HCT116 (cell line): ENCODE results near the gene KRTDAP. TPM values are rescaled to one million over a fixed set of nuclear protein-coding genes. Genes with fewer than 3 reads are reported as not detected.

Experiments
- ATAC-seq: fragments of 200-7000 bp; cut with Tn5 transposase; 2 replicates; pipeline ENCODE4 v1.9.1; 2020; ENCODE audit warnings: mild to moderate bottlenecking, moderate library complexity
- BruUV-seq: library from RNA; stranded (reverse); fragments of 400-500 nt; replicated peaks from 2 replicates; lab custom pipeline; 2021; lab: Mats Ljungman, UMichigan
- CTCF ChIA-PET: fragments of 300-600 bp; sonication (Branson Sonifier 250); formaldehyde crosslinking; loops from one replicate; lab custom pipeline; 2021; ENCODE audit warnings: antibody characterized with exemption; lab: Charles Lee
- POLR2A ChIA-PET: fragments of 300-600, 350-600 bp; sonication (Branson Sonifier 250); formaldehyde crosslinking; loops from one replicate; lab custom pipeline; 2021; ENCODE audit warnings: antibody characterized with exemption; lab: Charles Lee
- RAD21 ChIA-PET, 2 experiments: fragments of 300-600 bp; sonication (Branson Sonifier 250); formaldehyde crosslinking; loops; one replicate each; lab custom pipeline; 2023; ENCODE audit warnings: low total read pairs in 2 of 2; ENCODE audit not compliant: uncharacterized antibody in 2 of 2, unreplicated experiment in 2 of 2, low non-redundant PET in 1 of 2; lab: Charles Lee
- DNase-seq: peaks from one replicate; pipeline ENCODE4 v3.0.0-alpha.2; 2010; ENCODE audit warnings: low read depth, low spot score
- H2AFZ ChIP-seq: fragments of 200-600 bp; shearing (Covaris generic), sonication (generic); 2 replicates; pipeline ENCODE4 v1.6.1; 2017; ENCODE audit warnings: low read depth, mixed run types, mixed read lengths, antibody characterized with exemption, low read length; ENCODE audit not compliant: poor library complexity, severe bottlenecking
- H3K27ac ChIP-seq: 2 replicates; pipeline ENCODE4 v1.5.1; 2012; ENCODE audit warnings: low read depth, low read length
- H3K27me3 ChIP-seq: fragments of 200-600 bp; sonication (generic); 2 replicates; pipeline ENCODE4 v1.6.1; 2016; ENCODE audit warnings: mixed run types, low read length, mixed read lengths; ENCODE audit not compliant: insufficient read depth
- H3K36me3 ChIP-seq, 2 experiments: fragments of 200-500 bp in 1 of 2; fragments of 200-600 bp in 1 of 2; sonication (Bioruptor generic) in 1 of 2; sonication (generic) in 1 of 2; 2 replicates each; pipeline versions ENCODE4 v1.5.1 to v1.6.1; 2014 to 2016; ENCODE audit warnings: low read length in 2 of 2, inconsistent platforms in 1 of 2, mixed read lengths in 1 of 2, mixed run types in 1 of 2; ENCODE audit not compliant: insufficient read depth in 2 of 2, control insufficient read depth in 1 of 2
- H3K4me1 ChIP-seq, 2 experiments: fragments of 200-600 bp in 1 of 2; sonication (generic) in 1 of 2; 2 replicates each; pipeline versions ENCODE4 v1.5.1 to v1.6.1; 2012 to 2017; ENCODE audit warnings: low read length in 2 of 2, inconsistent platforms in 1 of 2, mild to moderate bottlenecking in 1 of 2, mixed read lengths in 1 of 2, mixed run types in 1 of 2, moderate library complexity in 1 of 2; ENCODE audit not compliant: insufficient read depth in 2 of 2, control insufficient read depth in 1 of 2
- H3K4me2 ChIP-seq: fragments of 200-600 bp; sonication (generic); 2 replicates; pipeline ENCODE4 v1.6.1; 2017; ENCODE audit warnings: mixed run types, low read length, mixed read lengths
- H3K4me3 ChIP-seq, 2 experiments: fragments of 200-600 bp in 1 of 2; sonication (generic) in 1 of 2; replicated peaks in 1 of 2; 2 replicates each; pipeline ENCODE4 v1.5.1; 2011 to 2016; ENCODE audit warnings: low read length in 2 of 2, control low read depth in 1 of 2, low read depth in 1 of 2, mild to moderate bottlenecking in 1 of 2, mixed read lengths in 1 of 2, mixed run types in 1 of 2
- H3K79me2 ChIP-seq: fragments of 200-600 bp; sonication (generic); 2 replicates; pipeline ENCODE4 v1.6.1; 2017; ENCODE audit warnings: mild to moderate bottlenecking, mixed run types, low read length, moderate library complexity, mixed read lengths; ENCODE audit not compliant: insufficient read depth
- H3K9ac ChIP-seq: fragments of 200-600 bp; sonication (generic); 2 replicates; pipeline ENCODE4 v1.6.1; 2016; ENCODE audit warnings: low read length, mixed read lengths
- H3K9me2 ChIP-seq: fragments of 200-600 bp; sonication (generic), shearing (Covaris generic); 2 replicates; pipeline ENCODE4 v1.6.1; 2017; ENCODE audit warnings: mixed run types, mild to moderate bottlenecking, moderate library complexity; ENCODE audit not compliant: insufficient read depth
- H3K9me3 ChIP-seq, 2 experiments: fragments of 200-500 bp in 1 of 2; fragments of 200-600 bp in 1 of 2; sonication (Bioruptor generic) in 1 of 2; sonication (generic) in 1 of 2; 2 replicates each; pipeline ENCODE4 v1.6.1; 2014 to 2017; ENCODE audit warnings: low read length in 2 of 2, mixed read lengths in 2 of 2, inconsistent platforms in 1 of 2, low read depth in 1 of 2, mild to moderate bottlenecking in 1 of 2, mixed run types in 1 of 2, moderate library complexity in 1 of 2; ENCODE audit not compliant: control insufficient read depth in 1 of 2, insufficient read depth in 1 of 2
- H4K20me1 ChIP-seq: fragments of 200-600 bp; sonication (generic), shearing (Covaris generic); 2 replicates; pipeline ENCODE4 v1.6.1; 2017; ENCODE audit warnings: mixed run types, mild to moderate bottlenecking, moderate library complexity; ENCODE audit not compliant: insufficient read depth
- ATF3 ChIP-seq: IDR thresholded peaks from 2 replicates; pipeline ENCODE4 v1.6.1; 2012
- CBX3 ChIP-seq: IDR thresholded peaks from 2 replicates; pipeline ENCODE4 v1.6.1; 2012; ENCODE audit warnings: low read depth
- CEBPB ChIP-seq: IDR thresholded peaks from 2 replicates; pipeline ENCODE4 v1.6.1; 2012; ENCODE audit warnings: low read depth
- CTCF ChIP-seq, 3 experiments: fragments of 200-600 bp in 1 of 3; sonication (generic) in 1 of 3; IDR thresholded peaks in 2 of 3; conservative IDR thresholded peaks in 1 of 3; 2 replicates each; pipeline ENCODE4 v1.5.1; 2012 to 2017; ENCODE audit warnings: low read depth in 2 of 3, low read length in 2 of 3, antibody characterized with exemption in 1 of 3, borderline replicate concordance in 1 of 3, control low read depth in 1 of 3, mild to moderate bottlenecking in 1 of 3, mixed read lengths in 1 of 3, mixed run types in 1 of 3, moderate library complexity in 1 of 3; ENCODE audit not compliant: insufficient read depth in 1 of 3
- ELF1 ChIP-seq: IDR thresholded peaks from 2 replicates; pipeline ENCODE4 v1.6.1; 2012; ENCODE audit warnings: low read depth, borderline replicate concordance
- EZH2 ChIP-seq: fragments of 200-600 bp; sonication (generic); IDR thresholded peaks from 2 replicates; pipeline ENCODE4 v1.6.1; 2017; ENCODE audit warnings: antibody characterized with exemption, mixed run types
- EZH2phosphoT487 ChIP-seq: fragments of 200-600 bp; IDR thresholded peaks from 2 replicates; pipeline ENCODE4 v1.6.1; 2018; ENCODE audit warnings: antibody characterized with exemption, borderline replicate concordance
- FOSL1 ChIP-seq: IDR thresholded peaks from 2 replicates; pipeline ENCODE4 v1.6.1; 2012; ENCODE audit warnings: low read depth
- POLR2AphosphoS5 ChIP-seq: IDR thresholded peaks from 2 replicates; pipeline ENCODE4 v1.6.1; 2011; ENCODE audit warnings: mild to moderate bottlenecking, low read depth, low read length, moderate library complexity
- REST ChIP-seq: IDR thresholded peaks from 2 replicates; pipeline ENCODE4 v1.6.1; 2012; ENCODE audit warnings: low read depth
- SIN3A ChIP-seq: IDR thresholded peaks from 2 replicates; pipeline ENCODE4 v1.6.1; 2012; ENCODE audit warnings: low read depth
- ZBTB33 ChIP-seq: IDR thresholded peaks from 2 replicates; pipeline ENCODE4 v1.6.1; 2011; ENCODE audit warnings: mild to moderate bottlenecking, low read length, moderate library complexity; ENCODE audit not compliant: insufficient replicate concordance; ENCODE audit errors: extremely low read depth
- ZFX ChIP-seq: fragments of 450-650 bp; IDR thresholded peaks from 2 replicates; pipeline ENCODE4 v1.6.1; 2017
- ZNF274 ChIP-seq: fragments of 200-500 bp; sonication (Bioruptor generic); IDR thresholded peaks from 2 replicates; pipeline ENCODE4 v1.6.1; 2014; ENCODE audit warnings: mild to moderate bottlenecking, low read depth, low read length, inconsistent platforms
- intact Hi-C: fragments of 100-400 bp; cut with micrococcal nuclease; formaldehyde crosslinking; loops from 2 replicates; pipeline ENCODE4 v1.10.0; 2022
- total RNA-seq: library from RNA; stranded (reverse); gene quantifications from one replicate; pipeline ENCODE4 v1.2.1, GENCODE V29; 2021; ENCODE audit not compliant: unreplicated experiment

The KRTDAP gene
- total RNA-seq, 1 experiment from 2014 or later: 0.74 TPM

GRCh38 chr19:35495107-35496064 lies 5.1 kb upstream of the KRTDAP start (continued):
- TF ChIP-seq REST: no peak
- no peak for TF ChIP-seq CEBPB
- no peak for TF ChIP-seq ZNF274

GRCh38 chr19:35493971-35494370 lies 3.7 kb upstream of the KRTDAP start:
- RAD21 ChIA-PET: no interaction called here
- peaks cover 4 to 11% of the 10 kb centered on the region in 2 experiments; a peak in 3 of 4 replicates for H3K4me1 ChIP-seq
- no peaks in the 10 kb centered on the region; the same call in 1 of the 2 replicates for H3K27me3 ChIP-seq
- CTCF ChIA-PET: no interaction called here
- no peaks in the 10 kb centered on the region for H4K20me1 ChIP-seq
- no peak for ATAC-seq
- intact Hi-C loops: no loop called here
- peaks cover 4 to 6% of the 10 kb centered on the region in 2 experiments; a peak in 1 of 4 replicates for H3K36me3 ChIP-seq
- DNase-seq: no peak
- H3K4me2 ChIP-seq: no peak overlapping the region
- H3K4me3 ChIP-seq: no peak overlapping the region
- POLR2A ChIA-PET: no interaction called here
- H3K79me2 ChIP-seq: no peaks in the 10 kb centered on the region
- H3K9me2 ChIP-seq: no peaks in the 10 kb centered on the region
- no peak overlapping the region for H3K27ac ChIP-seq
- no peak overlapping the region for H3K9ac ChIP-seq
- H2AFZ ChIP-seq: no peak overlapping the region
- H3K9me3 ChIP-seq: no peaks in the 10 kb centered on the region
- no TSS peak for BruUV-seq
- no peak for TF ChIP-seq ZBTB33
- no peak for TF ChIP-seq FOSL1
- TF ChIP-seq SIN3A: no peak
- TF ChIP-seq EZH2phosphoT487: no peak
- no peak for TF ChIP-seq CTCF (IDR thresholded peaks at IDR 0.05 in 2 of 3, conservative IDR thresholded peaks at IDR 0.05 in 1 of 3; ENCODE audit: borderline replicate concordance in 1 of 3, insufficient read depth in 1 of 3, low read depth in 2 of 3, low read length in 2 of 3)
- no peak for TF ChIP-seq ELF1
- TF ChIP-seq CBX3: no peak
- no peak for TF ChIP-seq EZH2
- no peak for TF ChIP-seq ZFX
- TF ChIP-seq POLR2AphosphoS5: no peak
- TF ChIP-seq ATF3: no peak
